PFSK-1 (cell line): ENCODE data around the gene PTPRN2.

Experiments
- FOXP2 ChIP-seq: optimal IDR thresholded peaks from 2 replicates; pipeline ENCODE3; 2011; ENCODE audit warnings: borderline replicate concordance, control low read depth, inconsistent platforms; ENCODE audit not compliant: insufficient read depth; ENCODE audit errors: extremely low read length, extremely low read depth
- POLR2AphosphoS5 ChIP-seq: IDR thresholded peaks from 2 replicates; pipeline ENCODE4 v1.6.1; 2012; ENCODE audit warnings: low read depth, mild to moderate bottlenecking, control low read depth, low read length, moderate library complexity
- SIN3A ChIP-seq: IDR thresholded peaks from 2 replicates; pipeline ENCODE4 v1.6.1; 2012; ENCODE audit warnings: mild to moderate bottlenecking, low read length, moderate library complexity, borderline replicate concordance; ENCODE audit not compliant: insufficient read depth
- TAF1 ChIP-seq: IDR thresholded peaks from 2 replicates; pipeline ENCODE4 v1.6.1; 2012; ENCODE audit warnings: low read length, control low read depth, borderline replicate concordance; ENCODE audit not compliant: insufficient read depth
- TF ChIP-seq, protein P1 (sequence below), 2 experiments: IDR thresholded peaks; 2 replicates each; pipeline versions ENCODE4 v1.6.1 to v1.8.0; 2011 to 2012; ENCODE audit warnings: low read depth in 2 of 2, low read length in 2 of 2, control low read depth in 1 of 2, inconsistent platforms in 1 of 2, mild to moderate bottlenecking in 1 of 2, moderate library complexity in 1 of 2; ENCODE audit not compliant: insufficient read depth in 1 of 2

Gene PTPRN2

DNA sequence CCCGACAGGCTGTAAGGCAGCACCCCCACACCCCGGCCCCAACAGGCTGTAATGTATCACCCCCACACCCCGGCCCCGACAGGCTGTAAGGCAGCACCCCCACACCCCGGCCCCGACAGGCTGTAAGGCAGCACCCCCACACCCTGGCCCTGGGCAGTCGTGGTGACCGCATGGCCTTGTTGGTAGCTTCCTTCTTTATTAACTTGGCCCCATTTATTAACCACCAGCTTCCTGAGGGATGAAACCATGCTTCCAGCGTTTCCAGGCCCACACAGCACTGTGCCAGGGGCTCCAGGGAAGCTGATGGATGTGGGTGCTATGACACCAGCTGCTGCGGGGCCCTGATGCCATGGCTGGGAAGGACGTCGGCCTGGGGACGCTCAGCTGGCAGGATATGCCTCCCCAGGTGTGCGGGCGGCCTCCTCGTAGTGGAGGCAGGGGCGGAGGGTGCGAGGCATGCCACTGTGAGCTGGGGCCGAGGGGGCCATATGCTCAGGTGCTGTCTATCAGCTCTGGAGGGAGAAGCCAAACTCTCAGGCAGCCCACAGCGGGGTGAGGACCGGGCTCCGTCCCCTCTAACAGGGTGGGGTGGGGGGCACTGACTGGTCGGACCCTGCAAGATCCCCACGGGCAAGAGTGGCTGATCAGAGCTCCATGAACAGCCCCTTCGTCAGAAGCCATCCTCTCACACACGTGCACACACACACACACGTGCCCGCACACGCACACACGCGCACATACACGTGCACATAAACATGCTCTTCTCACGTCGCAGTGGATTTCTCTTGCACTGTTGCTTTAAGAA lies 311.0 kb downstream of the PTPRN2 start:
- TF ChIP-seq SIN3A (no peak), TAF1 (no peak), FOXP2 (no peak), POLR2AphosphoS5 (no peak)
- TF ChIP-seq, protein P1, sequence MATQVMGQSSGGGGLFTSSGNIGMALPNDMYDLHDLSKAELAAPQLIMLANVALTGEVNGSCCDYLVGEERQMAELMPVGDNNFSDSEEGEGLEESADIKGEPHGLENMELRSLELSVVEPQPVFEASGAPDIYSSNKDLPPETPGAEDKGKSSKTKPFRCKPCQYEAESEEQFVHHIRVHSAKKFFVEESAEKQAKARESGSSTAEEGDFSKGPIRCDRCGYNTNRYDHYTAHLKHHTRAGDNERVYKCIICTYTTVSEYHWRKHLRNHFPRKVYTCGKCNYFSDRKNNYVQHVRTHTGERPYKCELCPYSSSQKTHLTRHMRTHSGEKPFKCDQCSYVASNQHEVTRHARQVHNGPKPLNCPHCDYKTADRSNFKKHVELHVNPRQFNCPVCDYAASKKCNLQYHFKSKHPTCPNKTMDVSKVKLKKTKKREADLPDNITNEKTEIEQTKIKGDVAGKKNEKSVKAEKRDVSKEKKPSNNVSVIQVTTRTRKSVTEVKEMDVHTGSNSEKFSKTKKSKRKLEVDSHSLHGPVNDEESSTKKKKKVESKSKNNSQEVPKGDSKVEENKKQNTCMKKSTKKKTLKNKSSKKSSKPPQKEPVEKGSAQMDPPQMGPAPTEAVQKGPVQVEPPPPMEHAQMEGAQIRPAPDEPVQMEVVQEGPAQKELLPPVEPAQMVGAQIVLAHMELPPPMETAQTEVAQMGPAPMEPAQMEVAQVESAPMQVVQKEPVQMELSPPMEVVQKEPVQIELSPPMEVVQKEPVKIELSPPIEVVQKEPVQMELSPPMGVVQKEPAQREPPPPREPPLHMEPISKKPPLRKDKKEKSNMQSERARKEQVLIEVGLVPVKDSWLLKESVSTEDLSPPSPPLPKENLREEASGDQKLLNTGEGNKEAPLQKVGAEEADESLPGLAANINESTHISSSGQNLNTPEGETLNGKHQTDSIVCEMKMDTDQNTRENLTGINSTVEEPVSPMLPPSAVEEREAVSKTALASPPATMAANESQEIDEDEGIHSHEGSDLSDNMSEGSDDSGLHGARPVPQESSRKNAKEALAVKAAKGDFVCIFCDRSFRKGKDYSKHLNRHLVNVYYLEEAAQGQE (IDR thresholded peaks at IDR 0.05; ENCODE audit: insufficient read depth in 1 of 2, low read depth in 2 of 2, low read length in 2 of 2), result no peak

- TF ChIP-seq FOXP2 (no peak), SIN3A (no peak), POLR2AphosphoS5 (no peak), TAF1 (no peak)
- TF ChIP-seq, protein P1 (IDR thresholded peaks at IDR 0.05; ENCODE audit: insufficient read depth in 1 of 2, low read depth in 2 of 2, low read length in 2 of 2), result no peak
Observed at GRCh38 chr7:158275711-158276413, 311.8 kb downstream of the PTPRN2 start.

- TF ChIP-seq, protein P1 (IDR thresholded peaks at IDR 0.05; ENCODE audit: insufficient read depth in 1 of 2, low read depth in 2 of 2, low read length in 2 of 2), result no peak
- no peak for TF ChIP-seq FOXP2
- no peak for TF ChIP-seq TAF1
- no peak for TF ChIP-seq SIN3A
- no peak for TF ChIP-seq POLR2AphosphoS5
Observed at GRCh38 chr7:158274996-158275395, 312.6 kb downstream of the PTPRN2 start.

GRCh38 chr7:158274404-158274811 lies 313.2 kb downstream of the PTPRN2 start:
- TF ChIP-seq TAF1, result no peak
- no peak for TF ChIP-seq SIN3A
- TF ChIP-seq FOXP2, result no peak
- TF ChIP-seq, protein P1 (IDR thresholded peaks at IDR 0.05; ENCODE audit: insufficient read depth in 1 of 2, low read depth in 2 of 2, low read length in 2 of 2), result no peak
- TF ChIP-seq POLR2AphosphoS5, result no peak
